Rectal smooth muscle tissue (tissue), 1 donor: ENCODE data around the gene PRAC1.
"Not testable (repeated sequence)": the region's sequence is repeated elsewhere in the genome, so short reads cannot be mapped to it uniquely, and the experiment has no call there.

Experiments used
- H3K27ac ChIP-seq: one replicate; pipeline ENCODE4 v1.7.0; 2013; ENCODE audit warnings: low read depth, low read length, inconsistent platforms
- H3K27me3 ChIP-seq: one replicate; pipeline ENCODE4 v1.7.0; 2013; ENCODE audit warnings: low read length; ENCODE audit not compliant: control insufficient read depth, insufficient read depth
- H3K36me3 ChIP-seq: one replicate; pipeline ENCODE4 v1.7.0; 2013; ENCODE audit warnings: low read length; ENCODE audit not compliant: control insufficient read depth, insufficient read depth
- H3K4me1 ChIP-seq: one replicate; pipeline ENCODE4 v1.7.0; 2013; ENCODE audit warnings: low read length; ENCODE audit not compliant: control insufficient read depth, insufficient read depth
- H3K4me3 ChIP-seq: one replicate; pipeline ENCODE4 v1.7.0; 2013; ENCODE audit warnings: low read length
- H3K9ac ChIP-seq: one replicate; pipeline ENCODE4 v1.7.0; 2013; ENCODE audit warnings: low read length

Gene PRAC1

GRCh38 chr17:48720266-48721008 lies 1.9 kb downstream of the PRAC1 start:
- Histone ChIP-seq H3K9ac (no peak overlapping the region), H3K27ac (no peak overlapping the region), H3K36me3 (no peaks in the 10 kb centered on the region), H3K27me3 (peaks cover 46% of the 10 kb centered on the region), H3K4me3 (peak overlapping the region; percentile 43), H3K4me1 (no peaks in the 10 kb centered on the region)

DNA sequence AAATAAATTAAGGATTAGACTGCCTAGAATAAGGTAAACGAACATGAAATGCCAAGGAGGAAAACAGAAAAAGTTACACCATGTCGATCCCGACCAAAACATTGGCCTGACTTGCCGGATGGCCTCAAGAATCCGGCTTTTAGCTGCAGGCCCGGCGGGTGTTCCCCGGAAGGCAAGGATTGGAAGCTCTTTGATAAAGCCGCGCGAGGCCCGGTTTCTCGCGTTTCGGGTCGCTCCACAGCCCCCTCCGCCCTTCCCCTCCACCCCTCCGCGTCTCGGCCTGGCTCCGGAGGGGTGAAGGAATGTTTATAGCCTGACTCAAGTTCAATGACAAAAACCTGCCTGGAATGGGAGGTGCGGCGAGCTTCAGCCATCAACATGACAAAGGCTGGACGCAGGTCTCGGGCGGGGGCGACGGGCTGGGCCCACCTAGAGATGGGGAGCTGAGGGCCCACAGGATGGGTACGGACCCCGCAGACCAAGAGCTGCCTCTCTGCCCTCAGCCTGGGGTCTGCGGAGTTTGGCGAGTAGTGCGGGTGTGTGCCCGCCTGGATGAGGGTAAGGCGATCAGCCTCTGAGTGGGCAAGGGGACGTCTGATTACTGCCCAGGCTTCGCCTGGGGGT lies 2.6 kb downstream of the PRAC1 start:
- H3K9ac ChIP-seq, result no peak overlapping the region

GRCh38 chr17:48718761-48719641 lies 3.3 kb downstream of the PRAC1 start:
- H3K27me3 ChIP-seq, result peaks cover 40% of the 10 kb centered on the region
- H3K27ac ChIP-seq, result no peak overlapping the region
- no peaks in the 10 kb centered on the region for H3K4me1 ChIP-seq
- H3K4me3 ChIP-seq, result peak overlapping the region; percentile 55
- H3K9ac ChIP-seq, result peak overlapping the region; percentile 45
- H3K36me3 ChIP-seq, result no peaks in the 10 kb centered on the region

More for the DNA sequence above, 2.6 kb downstream of the PRAC1 start:
- no peak overlapping the region for H3K27ac ChIP-seq
- H3K4me3 ChIP-seq, result peak overlapping the region; percentile 55
- H3K36me3 ChIP-seq, result no peaks in the 10 kb centered on the region
- peaks cover 40% of the 10 kb centered on the region for H3K27me3 ChIP-seq
- no peaks in the 10 kb centered on the region for H3K4me1 ChIP-seq

DNA sequence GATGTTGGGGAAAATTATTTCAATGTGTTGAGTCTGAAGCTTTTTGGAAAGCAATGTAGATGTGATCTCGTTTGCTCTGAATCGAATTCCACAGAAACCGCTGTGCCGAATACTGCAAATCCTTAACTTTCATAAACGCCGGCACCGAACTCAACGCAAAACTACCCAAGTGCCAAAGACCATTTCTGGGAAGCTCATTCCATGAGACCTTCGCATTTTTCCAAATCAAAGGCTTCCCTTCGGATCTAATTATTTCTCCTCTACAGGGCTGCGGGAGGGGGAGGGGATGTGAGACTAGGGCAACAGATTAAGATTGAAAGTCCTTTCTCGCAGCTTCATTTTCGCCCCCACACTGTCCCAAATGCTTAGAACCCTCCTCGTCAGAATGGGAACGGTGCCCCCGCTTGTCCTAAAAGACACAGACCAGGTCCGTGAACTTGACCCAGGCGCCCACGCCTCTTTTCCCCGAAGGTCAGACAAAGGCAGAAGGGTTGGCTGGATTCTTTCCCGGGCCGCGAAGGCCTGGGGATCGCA lies 4.0 kb downstream of the PRAC1 start:
- H3K27ac ChIP-seq, result no peak overlapping the region
- H3K36me3 ChIP-seq, result no peaks in the 10 kb centered on the region
- H3K4me3 ChIP-seq, result peak overlapping the region; percentile 55
- peaks cover 37% of the 10 kb centered on the region for H3K27me3 ChIP-seq
- no peaks in the 10 kb centered on the region for H3K4me1 ChIP-seq
- peak overlapping the region; percentile 45 for H3K9ac ChIP-seq

DNA sequence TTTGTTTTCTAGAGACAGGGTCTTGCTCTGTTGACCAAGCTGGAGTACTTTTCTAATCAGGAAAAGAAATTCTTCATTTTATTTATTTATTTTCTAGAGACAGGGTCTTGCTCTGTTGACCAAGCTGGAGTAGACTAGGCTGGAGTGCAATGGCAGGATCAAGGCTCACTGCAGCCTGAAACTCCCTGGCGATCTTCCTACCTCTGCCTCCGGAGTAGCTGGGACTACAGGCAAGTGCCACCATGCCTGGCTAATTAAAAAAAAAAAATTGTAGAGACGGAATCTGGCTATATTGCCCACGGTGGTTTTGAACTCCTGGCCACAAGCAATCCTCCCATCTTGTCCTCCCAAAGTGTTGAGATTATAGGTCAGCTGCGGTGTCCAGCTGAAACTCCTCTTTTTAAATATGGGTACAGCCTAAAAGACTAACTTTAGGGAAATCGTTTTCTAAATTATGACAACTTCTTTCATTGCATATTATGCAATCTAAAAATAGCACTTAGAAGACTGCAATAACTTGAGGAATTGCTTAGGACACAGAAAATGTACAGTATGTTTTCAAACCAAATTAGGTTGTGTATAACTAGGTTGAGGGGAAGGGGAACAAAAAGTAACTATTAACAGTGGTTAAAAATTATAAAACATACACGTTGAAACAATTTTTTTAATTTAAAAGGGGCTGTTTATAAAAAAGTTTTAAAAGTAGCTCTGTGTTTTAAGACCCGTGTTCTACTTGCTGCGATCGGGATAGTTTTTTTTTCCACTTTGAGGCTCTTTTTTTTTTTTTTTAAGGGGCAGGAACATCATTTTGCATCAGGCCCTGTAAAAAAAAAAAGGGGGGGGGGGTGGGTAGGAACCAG lies 4.7 kb downstream of the PRAC1 start:
- Histone ChIP-seq H3K4me1 (no peaks in the 10 kb centered on the region), H3K36me3 (no peaks in the 10 kb centered on the region), H3K27ac (no peak overlapping the region), H3K9ac (no peak overlapping the region), H3K4me3 (no peak overlapping the region), H3K27me3 (peaks cover 37% of the 10 kb centered on the region)

DNA sequence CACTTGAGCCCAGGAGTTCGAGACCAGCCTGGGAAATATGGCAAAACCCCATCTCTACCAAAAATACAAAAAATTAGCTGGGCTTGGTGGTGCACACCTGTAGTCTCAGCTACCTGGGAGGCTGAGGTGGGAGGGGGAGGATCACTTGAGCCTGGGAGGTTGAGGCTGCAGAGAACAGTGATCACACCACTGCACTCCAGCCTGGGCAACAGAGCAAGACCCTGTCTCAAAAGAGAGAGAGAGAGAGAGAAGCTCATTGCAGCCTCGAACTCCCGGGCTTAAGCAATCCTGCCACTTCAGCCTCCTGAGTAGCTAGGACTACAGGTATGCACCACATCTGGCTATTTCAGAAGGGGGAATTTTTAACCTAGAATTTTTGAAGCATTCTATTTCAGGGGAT lies 5.8 kb downstream of the PRAC1 start:
- H3K36me3 ChIP-seq, H3K4me3 ChIP-seq, H3K4me1 ChIP-seq, H3K9ac ChIP-seq, H3K27ac ChIP-seq: not testable (repeated sequence)
- H3K27me3 ChIP-seq, result peaks cover 29% of the 10 kb centered on the region

- H3K27ac ChIP-seq, result no peak overlapping the region
- peaks cover 25% of the 10 kb centered on the region for H3K27me3 ChIP-seq
- no peak overlapping the region for H3K4me3 ChIP-seq
- no peaks in the 10 kb centered on the region for H3K4me1 ChIP-seq
- no peaks in the 10 kb centered on the region for H3K36me3 ChIP-seq
- H3K9ac ChIP-seq, result no peak overlapping the region
Observed at GRCh38 chr17:48715496-48716399, 6.6 kb downstream of the PRAC1 start.

GRCh38 chr17:48711128-48711527 lies 11.2 kb downstream of the PRAC1 start:
- no peak overlapping the region for H3K4me3 ChIP-seq

GRCh38 chr17:48704361-48705248 lies 17.7 kb downstream of the PRAC1 start:
- no peak overlapping the region for H3K9ac ChIP-seq
- no peak overlapping the region for H3K4me3 ChIP-seq
- no peaks in the 10 kb centered on the region for H3K36me3 ChIP-seq
- no peak overlapping the region for H3K27ac ChIP-seq
- H3K27me3 ChIP-seq, result no peaks in the 10 kb centered on the region
- H3K4me1 ChIP-seq, result no peaks in the 10 kb centered on the region

More at GRCh38 chr17:48711128-48711527, 11.2 kb downstream of the PRAC1 start:
- H3K4me1 ChIP-seq, result no peaks in the 10 kb centered on the region
- H3K36me3 ChIP-seq, result no peaks in the 10 kb centered on the region
- H3K9ac ChIP-seq, result no peak overlapping the region
- peaks cover 5% of the 10 kb centered on the region for H3K27me3 ChIP-seq
- H3K27ac ChIP-seq, result no peak overlapping the region

GRCh38 chr17:48701864-48702532 lies 20.3 kb downstream of the PRAC1 start:
- H3K27ac ChIP-seq, result no peak overlapping the region
- no peak overlapping the region for H3K9ac ChIP-seq
- H3K27me3 ChIP-seq, result no peaks in the 10 kb centered on the region
- no peaks in the 10 kb centered on the region for H3K4me1 ChIP-seq
- no peak overlapping the region for H3K4me3 ChIP-seq
- no peaks in the 10 kb centered on the region for H3K36me3 ChIP-seq
